ENCODE results near the gene ITGA11.

DNA sequence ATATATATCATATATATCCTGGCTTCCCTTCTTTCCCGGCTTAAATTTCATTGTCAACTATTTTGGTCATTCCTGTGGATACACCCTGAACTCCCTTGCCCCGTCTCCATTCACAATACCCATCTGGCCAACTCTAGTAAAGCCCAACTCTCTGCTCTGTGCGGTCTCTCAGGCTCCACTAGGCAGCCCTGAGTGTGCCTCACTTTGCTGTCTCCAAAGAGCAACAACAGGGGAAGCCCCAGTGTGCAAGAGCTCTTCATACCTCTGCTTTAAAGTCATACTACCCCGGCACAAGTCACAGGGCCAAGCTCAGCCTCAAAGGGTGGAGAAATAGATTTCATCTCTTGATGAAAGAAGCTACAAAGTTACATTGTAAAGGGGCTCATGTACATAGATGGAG lies 173.3 kb downstream of the ITGA11 start:
- TF ChIP-seq, protein P1, sequence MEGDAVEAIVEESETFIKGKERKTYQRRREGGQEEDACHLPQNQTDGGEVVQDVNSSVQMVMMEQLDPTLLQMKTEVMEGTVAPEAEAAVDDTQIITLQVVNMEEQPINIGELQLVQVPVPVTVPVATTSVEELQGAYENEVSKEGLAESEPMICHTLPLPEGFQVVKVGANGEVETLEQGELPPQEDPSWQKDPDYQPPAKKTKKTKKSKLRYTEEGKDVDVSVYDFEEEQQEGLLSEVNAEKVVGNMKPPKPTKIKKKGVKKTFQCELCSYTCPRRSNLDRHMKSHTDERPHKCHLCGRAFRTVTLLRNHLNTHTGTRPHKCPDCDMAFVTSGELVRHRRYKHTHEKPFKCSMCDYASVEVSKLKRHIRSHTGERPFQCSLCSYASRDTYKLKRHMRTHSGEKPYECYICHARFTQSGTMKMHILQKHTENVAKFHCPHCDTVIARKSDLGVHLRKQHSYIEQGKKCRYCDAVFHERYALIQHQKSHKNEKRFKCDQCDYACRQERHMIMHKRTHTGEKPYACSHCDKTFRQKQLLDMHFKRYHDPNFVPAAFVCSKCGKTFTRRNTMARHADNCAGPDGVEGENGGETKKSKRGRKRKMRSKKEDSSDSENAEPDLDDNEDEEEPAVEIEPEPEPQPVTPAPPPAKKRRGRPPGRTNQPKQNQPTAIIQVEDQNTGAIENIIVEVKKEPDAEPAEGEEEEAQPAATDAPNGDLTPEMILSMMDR (IDR thresholded peaks at IDR 0.05): no peak
- TF ChIP-seq ZFX (IDR thresholded peaks at IDR 0.05; ENCODE audit: borderline replicate concordance): no peak
